IMR-90 (cell line): ENCODE data around the gene SLC35F6.

Source experiments
- BHLHE40 ChIP-seq: fragments of 150-350 bp; IDR thresholded peaks from 2 replicates; pipeline ENCODE4 v1.6.1; 2016; ENCODE audit warnings: mild to moderate bottlenecking, low read depth, low read length
- CEBPB ChIP-seq: IDR thresholded peaks from 2 replicates; pipeline ENCODE4 v1.6.1; 2012; ENCODE audit warnings: low read depth, low read length, improper control_type of control experiment
- FOS ChIP-seq: fragments of 150-350 bp; IDR thresholded peaks from 2 replicates; pipeline ENCODE4 v1.6.1; 2016; ENCODE audit warnings: low read depth, low read length
- MAFK ChIP-seq: IDR thresholded peaks from 2 replicates; pipeline ENCODE4 v1.6.1; 2012; ENCODE audit warnings: low read depth, low read length, improper control_type of control experiment
- MAZ ChIP-seq: IDR thresholded peaks from 2 replicates; pipeline ENCODE4 v1.6.1; 2012; ENCODE audit warnings: low read depth, mild to moderate bottlenecking, low read length, improper control_type of control experiment, moderate library complexity, borderline replicate concordance
- MXI1 ChIP-seq: IDR thresholded peaks from 2 replicates; pipeline ENCODE4 v1.6.1; 2012; ENCODE audit warnings: low read depth, mild to moderate bottlenecking, low read length, moderate library complexity, borderline replicate concordance
- NFE2L2 ChIP-seq: fragments of 150-350 bp; IDR thresholded peaks from 2 replicates; pipeline ENCODE4 v1.6.1; 2016; ENCODE audit warnings: low read depth, mild to moderate bottlenecking, low read length
- POLR2A ChIP-seq: IDR thresholded peaks from 2 replicates; pipeline ENCODE4 v1.6.1; 2012; ENCODE audit warnings: mild to moderate bottlenecking, low read depth, low read length
- RAD21 ChIP-seq: IDR thresholded peaks from 2 replicates; pipeline ENCODE4 v1.6.1; 2012; ENCODE audit warnings: low read length, improper control_type of control experiment
- RCOR1 ChIP-seq: IDR thresholded peaks from 2 replicates; pipeline ENCODE4 v1.6.1; 2012; ENCODE audit warnings: mild to moderate bottlenecking, low read length, improper control_type of control experiment; ENCODE audit not compliant: insufficient replicate concordance
- RFX5 ChIP-seq: IDR thresholded peaks from 2 replicates; pipeline ENCODE4 v1.8.0; 2012; ENCODE audit warnings: low read depth, mild to moderate bottlenecking, low read length, moderate library complexity
- SMC3 ChIP-seq: fragments of 150-350 bp; IDR thresholded peaks from 2 replicates; pipeline ENCODE4 v1.6.1; 2016; ENCODE audit warnings: low read depth, mild to moderate bottlenecking, antibody characterized with exemption, low read length, moderate library complexity
- USF2 ChIP-seq: fragments of 150-350 bp; IDR thresholded peaks from 2 replicates; pipeline ENCODE4 v1.6.1; 2017; ENCODE audit warnings: mild to moderate bottlenecking, antibody characterized with exemption, low read length, low read depth
- TF ChIP-seq, protein P1 (sequence below): conservative IDR thresholded peaks from 2 replicates; pipeline ENCODE4 v1.5.1; 2012; ENCODE audit warnings: mild to moderate bottlenecking, low read depth, low read length, improper control_type of control experiment

DNA sequence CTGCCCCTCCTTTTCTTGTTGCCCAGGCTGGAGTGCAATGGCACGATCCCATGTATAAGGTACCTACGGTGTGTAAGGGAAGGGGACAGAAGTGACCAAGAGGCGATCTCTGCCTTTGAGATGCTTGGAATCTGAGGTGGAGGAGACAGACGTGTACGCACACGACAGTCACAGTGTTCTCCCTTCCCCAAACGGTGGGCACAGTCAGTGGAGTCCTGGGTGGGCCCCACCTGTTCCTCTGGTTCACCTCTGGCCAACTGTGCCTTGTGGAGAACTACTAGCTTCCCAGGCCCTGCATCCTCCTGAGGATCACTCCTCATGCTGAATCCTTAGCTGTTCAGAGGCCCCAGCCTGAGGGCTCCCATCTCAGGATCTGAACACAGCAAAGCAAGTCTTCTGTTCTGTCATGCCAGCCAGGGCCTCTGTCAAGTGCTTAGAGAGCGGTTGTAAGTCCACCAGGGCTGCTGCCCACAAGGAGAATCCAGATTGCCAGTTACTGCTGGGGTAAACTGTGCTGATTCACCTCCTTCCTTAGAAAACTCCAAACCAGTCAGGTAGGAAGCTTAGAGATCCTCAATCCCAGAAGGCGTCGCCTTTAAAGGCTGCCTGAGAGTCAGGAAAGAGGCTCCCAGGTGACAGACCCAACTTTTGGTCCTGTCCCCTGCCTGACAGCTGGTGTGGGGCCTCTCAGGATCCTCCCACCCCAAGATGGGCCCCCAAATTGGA, 1.6 kb downstream of the SLC35F6 start:
- TF ChIP-seq, protein P1, sequence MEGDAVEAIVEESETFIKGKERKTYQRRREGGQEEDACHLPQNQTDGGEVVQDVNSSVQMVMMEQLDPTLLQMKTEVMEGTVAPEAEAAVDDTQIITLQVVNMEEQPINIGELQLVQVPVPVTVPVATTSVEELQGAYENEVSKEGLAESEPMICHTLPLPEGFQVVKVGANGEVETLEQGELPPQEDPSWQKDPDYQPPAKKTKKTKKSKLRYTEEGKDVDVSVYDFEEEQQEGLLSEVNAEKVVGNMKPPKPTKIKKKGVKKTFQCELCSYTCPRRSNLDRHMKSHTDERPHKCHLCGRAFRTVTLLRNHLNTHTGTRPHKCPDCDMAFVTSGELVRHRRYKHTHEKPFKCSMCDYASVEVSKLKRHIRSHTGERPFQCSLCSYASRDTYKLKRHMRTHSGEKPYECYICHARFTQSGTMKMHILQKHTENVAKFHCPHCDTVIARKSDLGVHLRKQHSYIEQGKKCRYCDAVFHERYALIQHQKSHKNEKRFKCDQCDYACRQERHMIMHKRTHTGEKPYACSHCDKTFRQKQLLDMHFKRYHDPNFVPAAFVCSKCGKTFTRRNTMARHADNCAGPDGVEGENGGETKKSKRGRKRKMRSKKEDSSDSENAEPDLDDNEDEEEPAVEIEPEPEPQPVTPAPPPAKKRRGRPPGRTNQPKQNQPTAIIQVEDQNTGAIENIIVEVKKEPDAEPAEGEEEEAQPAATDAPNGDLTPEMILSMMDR, result no peak
- TF ChIP-seq POLR2A (no peak), BHLHE40 (no peak), MXI1 (no peak), RAD21 (no peak), NFE2L2 (no peak), CEBPB (no peak), USF2 (no peak), FOS (no peak), SMC3 (no peak), MAZ (no peak), RCOR1 (no peak), MAFK (no peak), RFX5 (no peak)
